Lower lobe of right lung (tissue), 2 donors: ENCODE data around the gene MUC20. TPM values are rescaled to one million over a fixed set of nuclear protein-coding genes. Genes with fewer than 3 reads are reported as not detected.
"Not testable (repeated sequence)": the region's sequence is repeated elsewhere in the genome, so short reads cannot be mapped to it uniquely, and the experiment has no call there.

ENCODE experiments used
- ATAC-seq, 2 donors: fragments of 200-7000 bp; cut with Tn5 transposase; one replicate each; pipeline ENCODE4 v1.9.1; 2020 to 2022; ENCODE audit warnings: mild to moderate bottlenecking in 2 of 2, moderate library complexity in 2 of 2
- DNase-seq: peaks from one replicate; pipeline ENCODE4 v3.0.0-alpha.2; 2020
- H3K27ac ChIP-seq: fragments of 200-600 bp; one replicate; pipeline ENCODE4 v1.8.0; 2022
- H3K27me3 ChIP-seq: fragments of 200-600 bp; one replicate; pipeline ENCODE4 v1.8.0; 2022; ENCODE audit warnings: low read depth
- H3K36me3 ChIP-seq: fragments of 200-600 bp; one replicate; pipeline ENCODE4 v1.8.0; 2022; ENCODE audit warnings: mild to moderate bottlenecking
- H3K4me1 ChIP-seq: fragments of 200-600 bp; one replicate; pipeline ENCODE4 v1.8.0; 2022
- H3K4me3 ChIP-seq: fragments of 200-600 bp; one replicate; pipeline ENCODE4 v1.8.0; 2022; ENCODE audit warnings: mild to moderate bottlenecking
- H3K9me3 ChIP-seq: fragments of 200-600 bp; one replicate; pipeline ENCODE4 v1.8.0; 2022
- intact Hi-C: fragments of 100-400 bp; cut with DNase I; formaldehyde crosslinking; loops from one replicate; pipeline ENCODE4 v1.11.0; 2022
- microRNA-seq: library from miRNA; unstranded; fragments of <30 nt; microRNA quantifications from one replicate; pipeline ENCODE4 v1.2.0, GENCODE V29; 2020; ENCODE audit warnings: borderline number of aligned reads
- total RNA-seq: library from RNA; stranded (reverse); fragmentation: NEBNext Ultra II Directional; extraction: Animal tissue kit (Norgen Biotek cat#: 25700); gene quantifications from one replicate; pipeline ENCODE4 v1.2.1, GENCODE V29; 2021
- TF ChIP-seq, protein P1 (sequence below): fragments of 200-600 bp; IDR thresholded peaks from one replicate; pipeline ENCODE4 v1.8.0; 2022; ENCODE audit warnings: antibody characterized with exemption, mild to moderate bottlenecking
- donor health status: DM: no; HTN: yes; CAD: no; lungs with severe emphysema.

Gene MUC20
- total RNA-seq, 1 donor from 2014 or later, result 14.3 TPM

GRCh38 chr3:195777975-195778374, 57.2 kb downstream of the MUC20 start:
- Histone ChIP-seq H3K36me3 (no peaks in the 10 kb centered on the region), H3K27me3 (no peaks in the 10 kb centered on the region), H3K9me3 (no peaks in the 10 kb centered on the region), H3K4me1 (no peaks in the 10 kb centered on the region), H3K27ac (no peak overlapping the region), H3K4me3 (no peak overlapping the region)
- intact Hi-C loops, result no loop called here
- ATAC-seq, result peak in 1 of 2 donors; percentile 13
- TF ChIP-seq, protein P1, sequence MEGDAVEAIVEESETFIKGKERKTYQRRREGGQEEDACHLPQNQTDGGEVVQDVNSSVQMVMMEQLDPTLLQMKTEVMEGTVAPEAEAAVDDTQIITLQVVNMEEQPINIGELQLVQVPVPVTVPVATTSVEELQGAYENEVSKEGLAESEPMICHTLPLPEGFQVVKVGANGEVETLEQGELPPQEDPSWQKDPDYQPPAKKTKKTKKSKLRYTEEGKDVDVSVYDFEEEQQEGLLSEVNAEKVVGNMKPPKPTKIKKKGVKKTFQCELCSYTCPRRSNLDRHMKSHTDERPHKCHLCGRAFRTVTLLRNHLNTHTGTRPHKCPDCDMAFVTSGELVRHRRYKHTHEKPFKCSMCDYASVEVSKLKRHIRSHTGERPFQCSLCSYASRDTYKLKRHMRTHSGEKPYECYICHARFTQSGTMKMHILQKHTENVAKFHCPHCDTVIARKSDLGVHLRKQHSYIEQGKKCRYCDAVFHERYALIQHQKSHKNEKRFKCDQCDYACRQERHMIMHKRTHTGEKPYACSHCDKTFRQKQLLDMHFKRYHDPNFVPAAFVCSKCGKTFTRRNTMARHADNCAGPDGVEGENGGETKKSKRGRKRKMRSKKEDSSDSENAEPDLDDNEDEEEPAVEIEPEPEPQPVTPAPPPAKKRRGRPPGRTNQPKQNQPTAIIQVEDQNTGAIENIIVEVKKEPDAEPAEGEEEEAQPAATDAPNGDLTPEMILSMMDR, result no peak
- no peak for DNase-seq

DNA sequence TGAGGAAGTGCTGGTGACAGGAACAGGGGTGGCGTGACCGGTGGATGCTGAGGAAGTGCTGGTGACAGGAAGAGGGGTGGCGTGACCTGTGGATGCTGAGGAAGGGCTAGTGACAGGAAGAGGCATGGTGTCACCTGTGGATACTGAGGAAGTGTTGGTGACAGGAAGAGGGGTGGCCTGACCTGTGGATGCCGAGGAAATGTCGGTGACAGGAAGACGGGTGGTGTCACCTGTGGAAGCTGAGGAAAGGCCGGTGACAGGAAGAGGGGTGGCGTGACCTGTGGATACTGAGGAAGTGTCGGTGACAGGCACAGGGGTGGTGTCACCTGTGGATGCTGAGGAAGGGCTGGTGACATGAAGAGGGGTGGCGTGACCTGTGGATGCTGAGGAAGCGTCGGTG, 60.5 kb downstream of the MUC20 start:
- H3K4me3 ChIP-seq, H3K9me3 ChIP-seq, intact Hi-C loops, H3K27ac ChIP-seq, H3K36me3 ChIP-seq, H3K4me1 ChIP-seq, ATAC-seq, H3K27me3 ChIP-seq, DNase-seq: not testable (repeated sequence)

Small RNAs within 50 kb of the gene (microRNA-seq; reads per million reads assigned to microRNA genes)
- gene MIR570, result not detected

Other genes with a start within 250 kb of the MUC20 start
- gene PPP1R2, start 177.7 kb upstream of the MUC20 start, total RNA-seq, result 51.8 TPM
- gene APOD, start 137.0 kb upstream of the MUC20 start, total RNA-seq, result 91.6 TPM
- 7.9 TPM for gene MUC4, start 91.0 kb downstream of the MUC20 start, total RNA-seq
- gene TNK2, start 187.6 kb downstream of the MUC20 start, total RNA-seq, result 56.7 TPM